Thoracic aorta (tissue), 2 donors: ENCODE data around the gene MTMR4. TPM values are rescaled to one million over a fixed set of nuclear protein-coding genes. Genes with fewer than 3 reads are reported as not detected.

Experiments used
- ATAC-seq: fragments of 150-250 bp; one replicate; pipeline ENCODE4 v1.8.0; 2017; ENCODE audit warnings: low read depth; ENCODE audit not compliant: insufficient number of reproducible peaks, low FRiP score
- DNase-seq: peaks from one replicate; pipeline ENCODE4 v3.0.0-alpha.2; 2020; ENCODE audit warnings: low spot score
- H3K27ac ChIP-seq, 2 donors: fragments of 200-600 bp; sonication (generic); 1 replicate in 1 of 2; 2 replicates in 1 of 2; pipeline ENCODE4 v1.5.1; 2016; ENCODE audit warnings: mild to moderate bottlenecking in 2 of 2, moderate library complexity in 2 of 2
- H3K27me3 ChIP-seq: fragments of 200-600 bp; sonication (generic); replicated peaks from 2 replicates; pipeline ENCODE4 v1.6.0; 2016; ENCODE audit warnings: mild to moderate bottlenecking; ENCODE audit not compliant: insufficient read depth
- H3K36me3 ChIP-seq: fragments of 200-600 bp; sonication (generic); one replicate; pipeline ENCODE4 v1.5.1; 2016
- H3K4me1 ChIP-seq, 2 donors: fragments of 200-600 bp; sonication (generic); 1 replicate in 1 of 2; 2 replicates in 1 of 2; pipeline versions ENCODE4 v1.5.1 to v1.6.0; 2016; ENCODE audit warnings: low read depth in 2 of 2, mild to moderate bottlenecking in 1 of 2; ENCODE audit not compliant: control insufficient read depth in 1 of 2
- H3K4me3 ChIP-seq: fragments of 200-600 bp; sonication (generic); 2 replicates; pipeline ENCODE4 v1.5.1; 2016; ENCODE audit warnings: mild to moderate bottlenecking
- H3K9me3 ChIP-seq: fragments of 200-600 bp; sonication (generic); 2 replicates; pipeline ENCODE4 v1.5.1; 2016
- CTCF ChIP-seq: fragments of 200-600 bp; sonication (generic); IDR thresholded peaks from one replicate; pipeline ENCODE4 v1.5.1; 2019; ENCODE audit warnings: antibody characterized with exemption
- total RNA-seq, 2 donors: library from RNA; depleted of rRNA; stranded (reverse); fragments of >200 nt; gene quantifications; one replicate each; pipeline versions ENCODE4 v1.1.0 to v1.2.3, GENCODE V29; 2016

Gene MTMR4
- total RNA-seq, 2 donors from 2014 or later: 31.7 to 55.4 TPM

GRCh38 chr17:58480090-58480489 lies 34.3 kb downstream of the MTMR4 start:
- TF ChIP-seq CTCF: no peak
- H3K36me3 ChIP-seq: no peaks in the 10 kb centered on the region
- H3K27ac ChIP-seq: no peak overlapping the region
- H3K9me3 ChIP-seq: no peaks in the 10 kb centered on the region
- ATAC-seq (no peak), DNase-seq (no peak)
- H3K4me1 ChIP-seq: no peaks in the 10 kb centered on the region
- no peak overlapping the region for H3K4me3 ChIP-seq
- no peaks in the 10 kb centered on the region for H3K27me3 ChIP-seq

- no peaks in the 10 kb centered on the region for H3K4me1 ChIP-seq
- no peak for ATAC-seq
- no peak for TF ChIP-seq CTCF
- no peak overlapping the region for H3K4me3 ChIP-seq
- H3K36me3 ChIP-seq: no peaks in the 10 kb centered on the region
- no peaks in the 10 kb centered on the region for H3K27me3 ChIP-seq
- DNase-seq: no peak
- no peak overlapping the region for H3K27ac ChIP-seq
- H3K9me3 ChIP-seq: no peaks in the 10 kb centered on the region
Measured at GRCh38 chr17:58476812-58477211, 37.6 kb downstream of the MTMR4 start.

- no peak for TF ChIP-seq CTCF
- no peak overlapping the region for H3K27ac ChIP-seq
- H3K4me3 ChIP-seq: no peak overlapping the region
- DNase-seq: no peak
- no peaks in the 10 kb centered on the region for H3K9me3 ChIP-seq
- no peaks in the 10 kb centered on the region for H3K4me1 ChIP-seq
- H3K36me3 ChIP-seq: no peaks in the 10 kb centered on the region
- no peaks in the 10 kb centered on the region for H3K27me3 ChIP-seq
- ATAC-seq: no peak
Measured at GRCh38 chr17:58475985-58476384, 38.5 kb downstream of the MTMR4 start.

GRCh38 chr17:58470356-58470755 lies 44.1 kb downstream of the MTMR4 start:
- Histone ChIP-seq H3K4me3 (no peak overlapping the region), H3K27ac (no peak overlapping the region), H3K27me3 (no peaks in the 10 kb centered on the region), H3K4me1 (no peaks in the 10 kb centered on the region), H3K9me3 (no peaks in the 10 kb centered on the region), H3K36me3 (no peaks in the 10 kb centered on the region)
- DNase-seq (no peak), ATAC-seq (no peak)
- TF ChIP-seq CTCF: no peak

GRCh38 chr17:58468944-58469343 lies 45.5 kb downstream of the MTMR4 start:
- ATAC-seq (no peak), DNase-seq (no peak)
- H3K4me1 ChIP-seq: no peaks in the 10 kb centered on the region
- no peak overlapping the region for H3K4me3 ChIP-seq
- no peaks in the 10 kb centered on the region for H3K27me3 ChIP-seq
- no peaks in the 10 kb centered on the region for H3K36me3 ChIP-seq
- H3K27ac ChIP-seq: no peak overlapping the region
- no peaks in the 10 kb centered on the region for H3K9me3 ChIP-seq
- no peak for TF ChIP-seq CTCF
